Urinary bladder (tissue), 4 donors: ENCODE results near the gene HINFP. TPM values are rescaled to one million over a fixed set of nuclear protein-coding genes. Genes with fewer than 3 reads are reported as not detected.
A peak's percentile ranks its signal among the peaks of the same experiment; 100 is the strongest.
"Not testable (repeated sequence)": the region's sequence is repeated elsewhere in the genome, so short reads cannot be mapped to it uniquely, and the experiment has no call there.

Source experiments
- DNase-seq: peaks from one replicate; pipeline ENCODE4 v3.0.0-alpha.2; 2015; ENCODE audit errors: extremely low spot score
- H3K27ac ChIP-seq: one replicate; pipeline ENCODE4 v1.5.1; 2013; ENCODE audit warnings: low read depth, mild to moderate bottlenecking, moderate library complexity
- H3K36me3 ChIP-seq: one replicate; pipeline ENCODE4 v1.6.1; 2013; ENCODE audit warnings: mild to moderate bottlenecking, moderate library complexity; ENCODE audit not compliant: insufficient read depth
- H3K4me1 ChIP-seq: one replicate; pipeline ENCODE4 v1.6.1; 2013; ENCODE audit warnings: mild to moderate bottlenecking, moderate library complexity; ENCODE audit not compliant: insufficient read depth
- H3K4me3 ChIP-seq: one replicate; pipeline ENCODE4 v1.5.1; 2013; ENCODE audit warnings: low read depth, low read length
- WGBS: extraction: QIAGEN DNeasy Blood & Tissue Kit; methylation state at CpG from one replicate; pipeline ENCODE4 v1.1.7; 2013; 5-methylcytosine and 5-hydroxymethylcytosine counted together
- polyA plus RNA-seq: library from polyadenylated mRNA; stranded (reverse); fragments of 200-250 nt; gene quantifications from one replicate; pipeline ENCODE4 v1.2.3, GENCODE V29; 2013
- total RNA-seq: library from RNA; depleted of rRNA; stranded (reverse); fragments of >200 nt; gene quantifications from one replicate; pipeline ENCODE4 v1.2.3, GENCODE V29; 2014
- donor health status: healthy with polysubstance abuse.
- donor health status: healthy.

HINFP gene
- total and polyA plus RNA-seq, 2 donors = 16.5 to 17.6 TPM

DNA sequence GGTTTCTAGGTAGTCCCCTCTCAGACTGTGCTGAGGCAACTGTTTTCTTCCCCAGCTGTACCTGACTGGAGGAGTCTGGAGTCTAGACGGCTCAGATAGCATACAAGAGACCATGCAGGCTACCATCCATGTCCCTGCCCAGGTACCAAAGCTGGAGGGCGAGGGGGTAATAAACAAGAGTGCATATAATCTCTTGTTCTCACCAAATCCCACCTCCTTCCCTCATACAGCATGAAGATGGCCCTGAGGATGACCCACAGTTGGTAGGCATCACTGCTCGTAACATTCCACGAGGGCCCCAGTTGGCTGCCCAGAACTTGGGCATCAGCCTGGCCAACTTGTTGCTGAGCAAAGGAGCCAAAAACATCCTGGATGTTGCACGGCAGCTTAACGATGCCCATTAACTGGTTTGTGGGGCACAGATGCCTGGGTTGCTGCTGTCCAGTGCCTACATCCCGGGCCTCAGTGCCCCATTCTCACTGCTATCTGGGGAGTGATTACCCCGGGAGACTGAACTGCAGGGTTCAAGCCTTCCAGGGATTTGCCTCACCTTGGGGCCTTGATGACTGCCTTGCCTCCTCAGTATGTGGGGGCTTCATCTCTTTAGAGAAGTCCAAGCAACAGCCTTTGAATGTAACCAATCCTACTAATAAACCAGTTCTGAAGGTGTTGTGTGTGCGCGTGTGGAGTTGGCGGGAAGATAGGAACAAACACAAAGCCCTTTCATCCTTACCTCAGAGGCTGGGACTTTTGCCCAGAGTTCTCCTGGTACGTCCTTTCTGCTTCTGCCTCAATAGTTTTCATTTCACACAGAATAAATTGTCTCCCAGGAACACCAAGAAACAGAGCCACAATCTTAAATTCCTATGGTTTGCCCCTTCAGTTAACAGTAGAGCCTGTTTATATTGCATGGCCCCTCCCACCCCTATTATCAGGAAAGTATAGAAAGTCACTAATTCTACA, 28.2 kb upstream of the HINFP start:
- peaks cover 4% of the 10 kb centered on the region for H3K4me1 ChIP-seq
- WGBS = 36% methylated on average over 12 of the region's 12 CpGs
- no peak for DNase-seq
- H3K36me3 ChIP-seq = no peaks in the 10 kb centered on the region
- H3K4me3 ChIP-seq = no peak overlapping the region
- H3K27ac ChIP-seq = no peak overlapping the region

DNA sequence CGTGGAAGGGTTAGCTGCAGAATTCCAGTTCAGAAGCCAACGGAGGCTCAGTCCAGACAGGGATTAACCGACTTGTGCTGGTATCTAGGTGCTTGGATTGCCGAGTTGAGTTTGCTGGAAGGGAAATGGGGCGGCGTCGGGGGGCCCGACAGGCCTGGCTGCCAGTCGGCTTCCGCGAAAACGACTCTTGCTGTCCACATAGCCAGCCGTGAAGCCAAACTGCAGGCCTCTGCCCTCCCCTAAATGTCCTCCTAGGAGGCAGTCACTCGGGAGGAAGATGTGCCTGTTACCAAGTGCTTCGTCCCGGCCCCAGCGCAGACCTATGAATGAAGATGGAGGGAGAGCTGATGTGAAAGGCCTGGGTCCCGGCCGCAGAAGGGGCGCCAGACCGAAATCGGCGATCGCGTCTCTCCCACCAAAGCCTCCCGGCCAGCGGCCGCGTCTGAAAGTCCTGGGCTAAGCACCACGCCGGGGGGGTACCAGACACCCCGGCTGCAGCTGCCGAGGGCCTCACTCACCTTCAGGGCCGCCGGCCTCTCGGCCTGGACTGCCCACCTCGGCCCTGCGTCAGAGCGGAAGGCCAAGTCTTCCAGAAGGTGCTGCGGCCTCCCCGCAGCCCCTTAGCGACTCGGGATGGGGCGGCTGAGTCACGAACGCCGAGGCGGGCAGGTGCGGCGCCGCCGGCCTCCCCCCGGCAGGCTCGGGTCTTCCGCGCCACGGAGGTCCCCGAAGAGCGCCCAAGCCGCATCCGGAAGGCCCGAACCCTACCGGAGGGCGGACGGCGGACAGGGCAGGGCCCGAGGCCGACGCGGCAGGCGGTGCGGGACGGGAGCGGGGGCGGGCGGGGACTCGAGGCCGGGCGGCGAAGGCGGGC, 27.2 kb upstream of the HINFP start:
- under 1% methylated on average over 79 of the region's 81 CpGs for WGBS
- Histone ChIP-seq H3K27ac (peak overlapping the region; percentile 91), H3K4me3 (peak overlapping the region; percentile 77), H3K36me3 (no peaks in the 10 kb centered on the region), H3K4me1 (peaks cover 4% of the 10 kb centered on the region)
- DNase-seq = no peak

GRCh38 chr11:119094816-119095065, 26.6 kb upstream of the HINFP start:
- Histone ChIP-seq H3K4me1 (peaks cover 4% of the 10 kb centered on the region), H3K36me3 (no peaks in the 10 kb centered on the region), H3K27ac (peak overlapping the region; percentile 91), H3K4me3 (peak overlapping the region; percentile 77)
- WGBS = under 1% methylated on average over 19 of the region's 19 CpGs
- no peak for DNase-seq

DNA sequence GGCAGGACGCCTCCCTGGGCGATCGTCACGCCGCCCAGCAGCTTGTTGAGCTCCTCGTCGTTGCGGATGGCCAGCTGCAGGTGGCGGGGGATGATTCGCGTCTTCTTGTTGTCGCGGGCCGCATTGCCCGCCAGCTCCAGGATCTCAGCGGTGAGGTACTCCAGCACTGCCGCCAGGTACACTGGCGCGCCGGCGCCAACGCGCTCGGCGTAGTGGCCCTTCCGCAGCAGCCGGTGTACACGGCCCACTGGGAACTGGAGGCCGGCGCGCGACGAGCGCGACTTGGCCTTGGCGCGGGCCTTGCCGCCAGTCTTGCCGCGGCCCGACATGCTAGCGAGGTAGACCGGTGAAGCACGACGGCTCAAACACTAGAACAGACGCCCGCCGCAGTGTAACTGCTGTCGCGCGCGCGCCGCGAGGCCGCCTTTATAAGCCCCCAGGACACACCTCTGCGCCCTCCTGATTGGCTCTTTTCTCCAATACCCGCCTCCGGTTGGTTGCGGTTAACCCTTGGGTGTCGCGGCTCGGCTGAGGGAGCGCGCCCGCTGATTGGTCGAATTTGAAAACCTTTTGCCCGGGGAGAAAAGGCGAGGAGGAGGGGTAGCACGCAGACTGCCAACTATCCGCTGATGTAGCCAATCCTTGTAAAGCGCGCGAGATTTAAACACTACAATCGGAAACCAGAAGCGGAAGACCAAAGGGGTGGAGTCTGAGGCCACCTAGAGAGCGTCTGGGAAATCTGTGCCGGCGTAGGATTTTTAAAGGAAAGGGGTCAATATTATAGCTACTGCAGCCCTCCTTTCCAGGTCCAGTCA, 26.1 kb upstream of the HINFP start:
- H3K36me3 ChIP-seq = no peaks in the 10 kb centered on the region
- WGBS = under 1% methylated on average over 79 of the region's 79 CpGs
- peak overlapping the region; percentile 77 for H3K4me3 ChIP-seq
- peaks cover 4% of the 10 kb centered on the region for H3K4me1 ChIP-seq
- peak; percentile 99 for DNase-seq
- H3K27ac ChIP-seq = peak overlapping the region; percentile 91

- Histone ChIP-seq H3K36me3 (no peaks in the 10 kb centered on the region), H3K4me3 (no peak overlapping the region), H3K27ac (no peak overlapping the region), H3K4me1 (no peaks in the 10 kb centered on the region)
- WGBS = 74% methylated on average over 6 of the region's 6 CpGs
- DNase-seq = no peak
Observed at GRCh38 chr11:119099711-119100110, 21.7 kb upstream of the HINFP start.

- WGBS = 43% methylated on average over 11 of the region's 11 CpGs
- H3K4me3 ChIP-seq = peak overlapping the region; percentile 76
- no peak overlapping the region for H3K27ac ChIP-seq
- H3K36me3 ChIP-seq = no peaks in the 10 kb centered on the region
- no peak for DNase-seq
- no peaks in the 10 kb centered on the region for H3K4me1 ChIP-seq
Observed at GRCh38 chr11:119100246-119100970, 21.0 kb upstream of the HINFP start.

- Histone ChIP-seq H3K4me3 (peak overlapping the region; percentile 76), H3K36me3 (no peaks in the 10 kb centered on the region), H3K4me1 (no peaks in the 10 kb centered on the region), H3K27ac (peak overlapping the region; percentile 87)
- WGBS = 1% methylated on average over 29 of the region's 29 CpGs
- no peak for DNase-seq
Observed at GRCh38 chr11:119100994-119101758, 20.2 kb upstream of the HINFP start.

DNA sequence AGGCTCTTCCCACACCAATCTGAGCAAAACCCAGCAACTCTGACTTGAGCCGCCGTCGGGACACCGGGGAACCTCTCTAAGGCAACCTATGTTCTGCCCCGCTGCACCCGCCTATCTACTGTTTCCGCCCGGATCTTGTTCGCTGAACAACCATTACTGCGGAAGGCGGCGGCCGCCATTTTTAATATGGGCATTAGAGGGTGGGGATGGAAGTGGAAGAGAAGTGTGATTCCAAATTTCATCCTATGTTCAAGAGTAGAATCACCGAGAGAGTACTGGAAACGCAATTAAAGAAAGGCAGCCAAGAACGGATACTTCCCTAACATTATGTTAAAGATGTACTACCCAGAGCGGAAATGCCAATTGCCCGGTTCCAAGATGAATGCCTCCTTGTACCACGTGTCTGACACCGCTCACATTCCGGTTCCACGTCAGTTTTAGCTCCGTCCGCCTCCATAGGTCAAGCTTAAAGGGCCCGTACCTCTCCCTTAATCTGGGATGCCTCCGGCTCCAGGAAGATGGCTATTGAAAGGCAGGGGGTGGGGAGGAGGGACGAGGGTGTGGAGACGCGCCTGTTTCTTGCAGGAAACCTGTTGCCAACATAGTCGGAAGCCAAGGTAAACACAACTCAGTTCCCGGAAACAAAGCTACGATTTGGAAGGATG, 19.5 kb upstream of the HINFP start, which contains the start of gene DPAGT1:
Gene DPAGT1, minus strand, starts transcription at position 95 of the 665 bp plus-strand sequence. CDS start 198 bp downstream, outside the sequence.
- Histone ChIP-seq H3K27ac (peak within 1 kb of the TSS; percentile 87), H3K36me3 (no peaks in the 10 kb centered on the region), H3K4me1 (no peaks in the 10 kb centered on the region), H3K4me3 (peak within 1 kb of the TSS; percentile 76)
- DNase-seq = peak; percentile 94
- under 1% methylated on average over 32 of the region's 32 CpGs for WGBS

DNA sequence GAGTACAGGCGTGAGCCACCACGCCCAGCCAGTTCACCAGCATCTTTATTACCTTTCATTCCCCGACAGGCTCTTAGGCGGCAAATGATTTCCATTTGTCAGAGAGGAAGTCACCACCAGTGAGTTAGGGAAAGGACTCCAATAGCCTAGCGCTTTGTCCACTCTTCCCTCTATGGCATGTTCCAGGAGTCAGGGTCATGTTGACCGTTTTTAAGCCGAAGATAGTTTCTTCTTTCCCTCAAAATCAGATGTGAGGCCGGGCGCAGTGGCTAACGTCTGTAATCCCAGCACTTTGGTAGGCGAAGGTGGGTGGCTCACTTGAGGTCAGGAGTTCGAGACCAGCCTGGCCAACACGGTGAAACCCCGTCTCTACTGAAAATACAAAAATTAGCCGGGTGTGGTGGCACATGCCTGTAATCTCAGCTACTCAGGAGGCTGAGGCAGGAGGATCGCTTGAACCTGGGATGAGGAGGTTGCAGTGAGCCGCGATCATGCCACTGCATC, 18.2 kb upstream of the HINFP start:
- not testable (repeated sequence) for H3K4me1 ChIP-seq, DNase-seq

DNA sequence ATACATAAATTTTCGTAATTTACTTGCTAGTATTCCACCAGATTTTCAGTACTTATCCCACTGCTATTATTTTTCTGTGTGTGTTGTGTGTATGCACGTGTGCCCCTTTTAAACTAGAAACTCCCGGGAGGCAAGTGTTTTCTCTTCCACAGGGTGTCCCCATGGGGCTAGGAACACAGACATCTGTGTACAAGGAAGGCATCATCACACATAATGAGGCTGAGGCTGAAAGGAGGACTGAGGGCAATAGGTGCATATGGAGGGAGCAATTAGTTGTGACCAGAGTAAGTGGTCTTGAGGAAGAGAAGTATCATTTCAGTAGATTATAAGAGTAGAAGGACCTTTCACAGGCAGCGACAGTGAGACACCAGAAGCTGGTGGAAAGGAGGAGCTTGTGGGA, 17.6 kb upstream of the HINFP start:
- no peak for DNase-seq
- no peaks in the 10 kb centered on the region for H3K36me3 ChIP-seq
- H3K4me3 ChIP-seq = no peak overlapping the region
- H3K4me1 ChIP-seq = peaks cover 1% of the 10 kb centered on the region
- WGBS = 47% methylated on average over 4 of the region's 4 CpGs
- H3K27ac ChIP-seq = no peak overlapping the region

More for the DNA sequence above, 18.2 kb upstream of the HINFP start:
- not testable (repeated sequence) for H3K36me3 ChIP-seq, H3K4me3 ChIP-seq
- WGBS = 83% methylated on average over 18 of the region's 18 CpGs
- H3K27ac ChIP-seq = peak overlapping the region; percentile 44

DNA sequence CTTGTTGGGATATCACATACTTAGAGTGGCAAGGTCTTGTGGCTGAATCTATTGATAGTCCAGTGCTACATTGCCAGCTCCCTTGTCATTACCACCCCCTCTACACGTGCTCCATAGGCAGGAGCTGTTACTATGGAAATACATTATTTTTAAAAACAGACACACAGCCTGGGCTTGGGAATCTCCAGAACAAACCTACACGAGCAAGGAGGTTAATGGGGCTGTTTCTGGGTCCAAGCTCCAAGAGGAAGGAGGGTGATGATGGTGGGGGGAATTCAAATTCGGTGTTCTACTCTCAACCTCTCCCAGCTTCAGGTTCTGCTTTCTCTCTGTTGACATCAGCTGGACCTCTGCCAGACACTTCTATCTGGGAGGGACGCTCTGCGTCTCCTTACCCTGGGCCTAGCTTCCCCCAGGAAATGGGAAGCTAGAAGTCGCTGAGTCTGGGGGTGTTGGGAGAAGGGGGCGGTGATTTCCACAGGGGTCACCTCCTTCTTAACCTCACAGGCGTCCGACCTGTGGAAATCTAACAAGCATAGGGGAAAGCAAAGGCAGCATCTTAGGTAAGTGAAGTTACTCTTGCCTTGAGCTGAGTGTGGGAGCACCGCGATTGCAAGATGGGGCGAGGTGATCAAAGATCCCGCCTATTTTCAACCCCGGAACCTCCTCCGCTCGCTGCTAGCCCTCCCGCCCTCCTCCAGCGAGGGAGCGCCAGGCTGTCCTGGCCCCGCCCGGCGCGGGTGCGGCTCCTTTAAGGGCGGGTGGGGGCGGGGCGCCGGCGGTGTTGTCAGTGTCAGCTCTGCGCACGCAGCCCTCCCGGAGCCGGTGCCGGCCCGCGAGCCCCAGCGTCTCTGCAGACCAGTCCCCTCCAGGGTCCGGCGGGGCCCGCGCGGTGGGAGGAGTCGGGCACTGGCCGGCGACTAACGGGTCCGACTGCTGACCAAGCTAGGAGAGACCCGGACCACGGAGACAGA, 14.5 kb upstream of the HINFP start, which contains the start of gene C2CD2L:
Gene C2CD2L, plus strand, starts transcription at position 781 of the 974 bp plus-strand sequence. CDS start 398 bp downstream, outside the sequence.
- H3K36me3 ChIP-seq = peaks cover 3% of the 10 kb centered on the region
- H3K4me1 ChIP-seq = peaks cover 1% of the 10 kb centered on the region
- peak within 1 kb of the TSS; percentile 70 for H3K27ac ChIP-seq
- peak; percentile 63 for DNase-seq
- WGBS = under 1% methylated on average over 49 of the region's 49 CpGs
- peak within 1 kb of the TSS; percentile 96 for H3K4me3 ChIP-seq
